B cell (primary cell): ENCODE measurements around the gene MED22.

ENCODE experiments used
- EZH2 ChIP-seq: IDR thresholded peaks from 2 replicates; pipeline ENCODE4 v1.6.1; 2012; ENCODE audit warnings: borderline replicate concordance, low read depth, mild to moderate bottlenecking, moderate library complexity, low read length; ENCODE audit not compliant: insufficient read depth, poor library complexity, severe bottlenecking
- TF ChIP-seq, protein P1 (sequence below): fragments of 200-600 bp; IDR thresholded peaks from one replicate; pipeline ENCODE4 v1.8.0; 2022; ENCODE audit warnings: antibody characterized with exemption, mild to moderate bottlenecking

- no peak for TF ChIP-seq EZH2
- TF ChIP-seq, protein P1, sequence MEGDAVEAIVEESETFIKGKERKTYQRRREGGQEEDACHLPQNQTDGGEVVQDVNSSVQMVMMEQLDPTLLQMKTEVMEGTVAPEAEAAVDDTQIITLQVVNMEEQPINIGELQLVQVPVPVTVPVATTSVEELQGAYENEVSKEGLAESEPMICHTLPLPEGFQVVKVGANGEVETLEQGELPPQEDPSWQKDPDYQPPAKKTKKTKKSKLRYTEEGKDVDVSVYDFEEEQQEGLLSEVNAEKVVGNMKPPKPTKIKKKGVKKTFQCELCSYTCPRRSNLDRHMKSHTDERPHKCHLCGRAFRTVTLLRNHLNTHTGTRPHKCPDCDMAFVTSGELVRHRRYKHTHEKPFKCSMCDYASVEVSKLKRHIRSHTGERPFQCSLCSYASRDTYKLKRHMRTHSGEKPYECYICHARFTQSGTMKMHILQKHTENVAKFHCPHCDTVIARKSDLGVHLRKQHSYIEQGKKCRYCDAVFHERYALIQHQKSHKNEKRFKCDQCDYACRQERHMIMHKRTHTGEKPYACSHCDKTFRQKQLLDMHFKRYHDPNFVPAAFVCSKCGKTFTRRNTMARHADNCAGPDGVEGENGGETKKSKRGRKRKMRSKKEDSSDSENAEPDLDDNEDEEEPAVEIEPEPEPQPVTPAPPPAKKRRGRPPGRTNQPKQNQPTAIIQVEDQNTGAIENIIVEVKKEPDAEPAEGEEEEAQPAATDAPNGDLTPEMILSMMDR, result no peak
Measured at GRCh38 chr9:133342069-133342406, 5.9 kb downstream of the MED22 start.
